Loucy (cell line): Measurements from ENCODE around the gene RNPC3.
"Not testable (repeated sequence)": the region's sequence is repeated elsewhere in the genome, so short reads cannot be mapped to it uniquely, and the experiment has no call there.

Source experiments
- H2AFZ ChIP-seq: fragments of 200-600 bp; sonication (generic); 2 replicates; pipeline ENCODE4 v1.6.0; 2016; ENCODE audit warnings: antibody characterized with exemption, mild to moderate bottlenecking, low read length, moderate library complexity
- H3F3A ChIP-seq: fragments of 200-600 bp; 2 replicates; pipeline ENCODE4 v1.6.0; 2016; ENCODE audit warnings: antibody characterized with exemption, low read depth, mild to moderate bottlenecking
- H3K27me3 ChIP-seq: fragments of 200-600 bp; sonication (generic); 2 replicates; pipeline ENCODE4 v1.6.1; 2014; ENCODE audit warnings: low read length, mild to moderate bottlenecking; ENCODE audit not compliant: insufficient read depth, poor library complexity, severe bottlenecking
- H3K36me3 ChIP-seq: fragments of 200-600 bp; sonication (generic); 2 replicates; pipeline ENCODE4 v1.6.1; 2016; ENCODE audit warnings: low read length; ENCODE audit not compliant: insufficient read depth
- H3K4me1 ChIP-seq: fragments of 200-600 bp; sonication (generic); 2 replicates; pipeline ENCODE4 v1.5.1; 2014; ENCODE audit warnings: low read length, mild to moderate bottlenecking; ENCODE audit not compliant: insufficient read depth, poor library complexity, severe bottlenecking
- H3K4me2 ChIP-seq: fragments of 200-600 bp; sonication (generic); 2 replicates; pipeline ENCODE4 v1.6.0; 2014; ENCODE audit warnings: antibody characterized with exemption, low read length, low read depth, mild to moderate bottlenecking; ENCODE audit not compliant: poor library complexity, severe bottlenecking
- H3K4me3 ChIP-seq: fragments of 200-600 bp; sonication (generic); 2 replicates; pipeline ENCODE4 v1.5.1; 2014; ENCODE audit warnings: low read length, mild to moderate bottlenecking, mixed read lengths; ENCODE audit not compliant: poor library complexity, severe bottlenecking
- H3K79me2 ChIP-seq: fragments of 200-600 bp; sonication (generic); 2 replicates; pipeline ENCODE4 v1.6.1; 2014; ENCODE audit warnings: low read length; ENCODE audit not compliant: insufficient read depth
- H3K9ac ChIP-seq: fragments of 200-600 bp; sonication (generic); 2 replicates; pipeline ENCODE4 v1.6.0; 2014; ENCODE audit warnings: mild to moderate bottlenecking, low read depth, low read length, moderate library complexity; ENCODE audit not compliant: poor library complexity, severe bottlenecking
- H3K9me2 ChIP-seq: fragments of 200-600 bp; sonication (generic); replicated peaks from 2 replicates; pipeline ENCODE4 v1.6.1; 2016; ENCODE audit warnings: low read depth, low read length, mixed read lengths
- H3K9me3 ChIP-seq: fragments of 200-600 bp; sonication (generic); 2 replicates; pipeline ENCODE4 v1.6.1; 2014; ENCODE audit warnings: mild to moderate bottlenecking, antibody characterized with exemption, low read length, low read depth; ENCODE audit not compliant: insufficient read depth
- H4K20me1 ChIP-seq: fragments of 200-600 bp; sonication (generic); 2 replicates; pipeline ENCODE4 v1.6.0; 2014; ENCODE audit warnings: antibody characterized with exemption, low read length, mild to moderate bottlenecking; ENCODE audit not compliant: insufficient read depth, poor library complexity, severe bottlenecking
- CTCF ChIP-seq: fragments of 200-600 bp; sonication (generic); conservative IDR thresholded peaks from 2 replicates; pipeline ENCODE4 v1.5.1; 2014; ENCODE audit warnings: mild to moderate bottlenecking, antibody characterized with exemption, low read length
- EZH2phosphoT487 ChIP-seq: fragments of 200-600 bp; IDR thresholded peaks from 2 replicates; pipeline ENCODE4 v1.6.1; 2018; ENCODE audit warnings: antibody characterized with exemption, mild to moderate bottlenecking, moderate library complexity, borderline replicate concordance

The RNPC3 gene

GRCh38 chr1:103541431-103541830, 15.9 kb downstream of the RNPC3 start:
- no peaks in the 10 kb centered on the region for H3K9me3 ChIP-seq
- H3K9ac ChIP-seq: no peak overlapping the region
- no peaks in the 10 kb centered on the region for H3F3A ChIP-seq
- no peaks in the 10 kb centered on the region for H3K9me2 ChIP-seq
- H2AFZ ChIP-seq: no peak overlapping the region
- no peaks in the 10 kb centered on the region for H3K4me1 ChIP-seq
- no peak for TF ChIP-seq EZH2phosphoT487
- H3K4me2 ChIP-seq: no peak overlapping the region
- H3K27me3 ChIP-seq: no peaks in the 10 kb centered on the region
- no peaks in the 10 kb centered on the region for H3K79me2 ChIP-seq
- peaks cover 82% of the 10 kb centered on the region for H3K36me3 ChIP-seq
- H3K4me3 ChIP-seq: no peak overlapping the region
- no peaks in the 10 kb centered on the region for H4K20me1 ChIP-seq

GRCh38 chr1:103546496-103546895, 21.0 kb downstream of the RNPC3 start:
- Histone ChIP-seq H3K79me2 (no peaks in the 10 kb centered on the region), H2AFZ (no peak overlapping the region), H3K36me3 (peaks cover 74% of the 10 kb centered on the region), H3F3A (no peaks in the 10 kb centered on the region), H3K9me2 (no peaks in the 10 kb centered on the region), H3K4me2 (no peak overlapping the region), H3K9me3 (no peaks in the 10 kb centered on the region), H4K20me1 (no peaks in the 10 kb centered on the region), H3K4me3 (no peak overlapping the region), H3K27me3 (no peaks in the 10 kb centered on the region), H3K9ac (no peak overlapping the region), H3K4me1 (no peaks in the 10 kb centered on the region)
- TF ChIP-seq EZH2phosphoT487 (no peak), CTCF (no peak)

GRCh38 chr1:103547840-103548239, 22.3 kb downstream of the RNPC3 start:
- no peaks in the 10 kb centered on the region for H3K79me2 ChIP-seq
- no peaks in the 10 kb centered on the region for H3K9me2 ChIP-seq
- H4K20me1 ChIP-seq: no peaks in the 10 kb centered on the region
- H3K36me3 ChIP-seq: peaks cover 70% of the 10 kb centered on the region
- H3F3A ChIP-seq: no peaks in the 10 kb centered on the region
- TF ChIP-seq CTCF: no peak
- TF ChIP-seq EZH2phosphoT487: no peak
- H3K9ac ChIP-seq: no peak overlapping the region
- no peak overlapping the region for H3K4me2 ChIP-seq
- H2AFZ ChIP-seq: no peak overlapping the region
- H3K27me3 ChIP-seq: no peaks in the 10 kb centered on the region
- no peaks in the 10 kb centered on the region for H3K9me3 ChIP-seq
- no peak overlapping the region for H3K4me3 ChIP-seq
- no peaks in the 10 kb centered on the region for H3K4me1 ChIP-seq

- H3K9me2 ChIP-seq: no peaks in the 10 kb centered on the region
These were observed 34.9 kb downstream of the RNPC3 start for GRCh38 chr1:103560427-103560826.

GRCh38 chr1:103561124-103561523, 35.6 kb downstream of the RNPC3 start:
- H3K4me3 ChIP-seq, H3K4me1 ChIP-seq, H3K9me3 ChIP-seq, H3F3A ChIP-seq, H3K9ac ChIP-seq, H2AFZ ChIP-seq, H3K27me3 ChIP-seq, H3K79me2 ChIP-seq, H4K20me1 ChIP-seq, H3K4me2 ChIP-seq, H3K36me3 ChIP-seq, H3K9me2 ChIP-seq: not testable (repeated sequence)

More at GRCh38 chr1:103560427-103560826, 34.9 kb downstream of the RNPC3 start:
- H3K9me3 ChIP-seq: no peaks in the 10 kb centered on the region
- no peaks in the 10 kb centered on the region for H3K27me3 ChIP-seq
- H3K4me3 ChIP-seq: no peak overlapping the region
- no peaks in the 10 kb centered on the region for H4K20me1 ChIP-seq
- no peaks in the 10 kb centered on the region for H3K4me1 ChIP-seq
- H3F3A ChIP-seq: no peaks in the 10 kb centered on the region
- peaks cover 5% of the 10 kb centered on the region; the same call in 1 of the 2 replicates for H3K36me3 ChIP-seq
- H3K9ac ChIP-seq: no peak overlapping the region
- H3K4me2 ChIP-seq: no peak overlapping the region
- no peak for TF ChIP-seq EZH2phosphoT487
- no peak for TF ChIP-seq CTCF
- no peaks in the 10 kb centered on the region for H3K79me2 ChIP-seq
- H2AFZ ChIP-seq: no peak overlapping the region
